Measurements from ENCODE around the gene PFKFB3.
A peak's percentile ranks its signal among the peaks of the same experiment; 100 is the strongest.

The PFKFB3 gene

GRCh38 chr10:6300106-6300783 lies 97.5 kb downstream of the PFKFB3 start:
- no peaks in the 10 kb centered on the region for H3K36me3 ChIP-seq (replicated peaks; ENCODE audit: insufficient read depth, low read length)
- no peaks in the 10 kb centered on the region for H3K27me3 ChIP-seq (replicated peaks; ENCODE audit: insufficient read depth, low read length)
- peak; percentile 78 for DNase-seq
- H3K9me3 ChIP-seq (replicated peaks; ENCODE audit: insufficient read depth, low read length): no peaks in the 10 kb centered on the region
- H3F3A ChIP-seq (ENCODE audit: insufficient read depth, low read length): peaks cover 35% of the 10 kb centered on the region
- TF ChIP-seq CTCF (IDR thresholded peaks at IDR 0.05; ENCODE audit: low read length): no peak
- TF ChIP-seq EZH2phosphoT487 (IDR thresholded peaks at IDR 0.05; ENCODE audit: low read length): no peak
- TF ChIP-seq EZH2 (optimal IDR thresholded peaks at IDR 0.05; ENCODE audit: low read depth, low read length): no peak
- H3K4me2 ChIP-seq (ENCODE audit: low read depth, low read length): peak overlapping the region; percentile 85
- H2AFZ ChIP-seq (ENCODE audit: low read length): peak overlapping the region; percentile 82
- H3K79me2 ChIP-seq (ENCODE audit: low read length): no peaks in the 10 kb centered on the region
- H3K4me1 ChIP-seq (ENCODE audit: low read length): peaks cover 35% of the 10 kb centered on the region
- no peaks in the 10 kb centered on the region for H3K9me2 ChIP-seq (replicated peaks; ENCODE audit: insufficient read depth, low read length)
- peak overlapping the region; percentile 55 for H3K4me3 ChIP-seq (ENCODE audit: low read length)
- peak overlapping the region; percentile 73 for H3K9ac ChIP-seq (ENCODE audit: low read length)
- H4K20me1 ChIP-seq (ENCODE audit: insufficient read depth, low read length): no peaks in the 10 kb centered on the region
- peak overlapping the region; percentile 97 for H3K27ac ChIP-seq (ENCODE audit: low read length)

- peak overlapping the region; percentile 85 for H3K4me2 ChIP-seq (ENCODE audit: low read depth, low read length)
- peak overlapping the region; percentile 73 for H3K9ac ChIP-seq (ENCODE audit: low read length)
- TF ChIP-seq CTCF (IDR thresholded peaks at IDR 0.05; ENCODE audit: low read length) (no peak), EZH2 (optimal IDR thresholded peaks at IDR 0.05; ENCODE audit: low read depth, low read length) (no peak), EZH2phosphoT487 (IDR thresholded peaks at IDR 0.05; ENCODE audit: low read length) (no peak)
- DNase-seq: no peak
- H3K9me2 ChIP-seq (replicated peaks; ENCODE audit: insufficient read depth, low read length): no peaks in the 10 kb centered on the region
- H3K36me3 ChIP-seq (replicated peaks; ENCODE audit: insufficient read depth, low read length): no peaks in the 10 kb centered on the region
- H4K20me1 ChIP-seq (ENCODE audit: insufficient read depth, low read length): no peaks in the 10 kb centered on the region
- no peaks in the 10 kb centered on the region for H3K9me3 ChIP-seq (replicated peaks; ENCODE audit: insufficient read depth, low read length)
- peak overlapping the region; percentile 55 for H3K4me3 ChIP-seq (ENCODE audit: low read length)
- H3K79me2 ChIP-seq (ENCODE audit: low read length): no peaks in the 10 kb centered on the region
- H3K4me1 ChIP-seq (ENCODE audit: low read length): peaks cover 29% of the 10 kb centered on the region
- H3F3A ChIP-seq (ENCODE audit: insufficient read depth, low read length): peaks cover 28% of the 10 kb centered on the region
- H3K27ac ChIP-seq (ENCODE audit: low read length): peak overlapping the region; percentile 97
- H2AFZ ChIP-seq (ENCODE audit: low read length): peak overlapping the region; percentile 82
- no peaks in the 10 kb centered on the region for H3K27me3 ChIP-seq (replicated peaks; ENCODE audit: insufficient read depth, low read length)
Measured at GRCh38 chr10:6300784-6301460, 98.2 kb downstream of the PFKFB3 start.

- H3K4me2 ChIP-seq (ENCODE audit: low read depth, low read length): peak overlapping the region; percentile 85
Measured at GRCh38 chr10:6301488-6302075, 98.8 kb downstream of the PFKFB3 start.

More at GRCh38 chr10:6301488-6302075, 98.8 kb downstream of the PFKFB3 start:
- TF ChIP-seq EZH2 (optimal IDR thresholded peaks at IDR 0.05; ENCODE audit: low read depth, low read length) (no peak), EZH2phosphoT487 (IDR thresholded peaks at IDR 0.05; ENCODE audit: low read length) (no peak), CTCF (IDR thresholded peaks at IDR 0.05; ENCODE audit: low read length) (no peak)
- Histone ChIP-seq H3K9me2 (replicated peaks; ENCODE audit: insufficient read depth, low read length) (no peaks in the 10 kb centered on the region), H3K4me1 (ENCODE audit: low read length) (peaks cover 25% of the 10 kb centered on the region), H3K27me3 (replicated peaks; ENCODE audit: insufficient read depth, low read length) (no peaks in the 10 kb centered on the region), H3K4me3 (ENCODE audit: low read length) (0 out of 2 replicates have a peak overlapping the region, but pooled peaks have one; percentile 55), H3K27ac (ENCODE audit: low read length) (peak overlapping the region; percentile 97), H3K79me2 (ENCODE audit: low read length) (no peaks in the 10 kb centered on the region), H3K9ac (ENCODE audit: low read length) (no peak overlapping the region), H3K9me3 (replicated peaks; ENCODE audit: insufficient read depth, low read length) (no peaks in the 10 kb centered on the region), H4K20me1 (ENCODE audit: insufficient read depth, low read length) (no peaks in the 10 kb centered on the region), H2AFZ (ENCODE audit: low read length) (no peak overlapping the region; the same call in 1 of the 2 replicates), H3K36me3 (replicated peaks; ENCODE audit: insufficient read depth, low read length) (no peaks in the 10 kb centered on the region), H3F3A (ENCODE audit: insufficient read depth, low read length) (peaks cover 25% of the 10 kb centered on the region)
- no peak for DNase-seq
